Head of caudate nucleus (tissue), 42 donors: ENCODE measurements around the gene COLEC11.
A peak's percentile ranks its signal among the peaks of the same experiment; 100 is the strongest.
"Not testable (repeated sequence)": the region's sequence is repeated elsewhere in the genome, so short reads cannot be mapped to it uniquely, and the experiment has no call there.

Experiments used
- DNase-seq, 42 donors: peaks; one replicate each; pipeline versions ENCODE4 v3.0.0 to v3.0.0-alpha.2; 2020 to 2021; ENCODE audit warnings: mixed read lengths in 7 of 42
- intact Hi-C: fragments of 100-400 bp; cut with DNase I; formaldehyde crosslinking; loops from one replicate; pipeline ENCODE4 v1.15.0; 2022

Gene COLEC11

GRCh38 chr2:3594493-3595281, at the start of gene COLEC11:
TSS of gene COLEC11 (plus strand) at chr2:3595112. CDS start at chr2:3604341, 9,229 bp downstream.
- peak in 6 of 42 donors; percentile 8 to 75 (median 32) for DNase-seq
- intact Hi-C loops: no loop called here

- DNase-seq: no peak
- intact Hi-C loops: no loop called here
Measured at GRCh38 chr2:3545788-3546478, 49.0 kb upstream of the COLEC11 start.

GRCh38 chr2:3547915-3548314, 47.0 kb upstream of the COLEC11 start:
- no peak for DNase-seq
- intact Hi-C loops: no loop called here

GRCh38 chr2:3553946-3554345, 41.0 kb upstream of the COLEC11 start:
- intact Hi-C loops: no loop called here
- no peak for DNase-seq

GRCh38 chr2:3557639-3558204, 37.2 kb upstream of the COLEC11 start:
- DNase-seq: no peak
- intact Hi-C loops: loop anchor here (1.0 to 2.0 kb wide), 2 partner anchors 17 to 38 kb away; partner anchors contain the start of genes ADI1 and RPS7

GRCh38 chr2:3558205-3559014, 36.5 kb upstream of the COLEC11 start, which contains the start of gene RNASEH1:
TSS of gene RNASEH1 (minus strand) at chr2:3558333. CDS start at chr2:3558260, 73 bp downstream.
- intact Hi-C loops: loop anchor here (1.0 to 2.0 kb wide), 2 partner anchors 16 to 39 kb away; partner anchors contain the start of genes ADI1 and RPS7

GRCh38 chr2:3563521-3563976, 31.4 kb upstream of the COLEC11 start:
- no peak for DNase-seq
- intact Hi-C loops: no loop called here

More at GRCh38 chr2:3558205-3559014, 36.5 kb upstream of the COLEC11 start, which contains the start of gene RNASEH1:
- peak; percentile 93 to 100 (median 99) for DNase-seq

- intact Hi-C loops: no loop called here
- DNase-seq: no peak
Measured at GRCh38 chr2:3565117-3565516, 29.8 kb upstream of the COLEC11 start.

- no peak for DNase-seq
- intact Hi-C loops: no loop called here
Measured at GRCh38 chr2:3566806-3567205, 28.1 kb upstream of the COLEC11 start.

- DNase-seq, intact Hi-C loops: not testable (repeated sequence)
Measured at GRCh38 chr2:3569656-3570055, 25.3 kb upstream of the COLEC11 start.

- no peak for DNase-seq
- intact Hi-C loops: no loop called here
Measured at GRCh38 chr2:3571284-3571683, 23.6 kb upstream of the COLEC11 start.

- intact Hi-C loops: no loop called here
- DNase-seq: no peak
Measured at GRCh38 chr2:3572620-3573019, 22.3 kb upstream of the COLEC11 start.

GRCh38 chr2:3574155-3574554, 20.8 kb upstream of the COLEC11 start:
- intact Hi-C loops: loop anchor here (2.0 kb wide), 1 partner anchor 15 kb away; the partner anchor contains the start of gene RNASEH1
- no peak for DNase-seq

GRCh38 chr2:3575534-3576262, 19.2 kb upstream of the COLEC11 start:
- peak in 5 of 42 donors; percentile 9 to 38 (median 12) for DNase-seq
- intact Hi-C loops: loop anchor here (2.0 to 5.0 kb wide), 3 partner anchors 17 to 198 kb away; partner anchors contain the start of genes EIPR1, RNASEH1 and TRAPPC12

- DNase-seq: not testable (repeated sequence)
- intact Hi-C loops: loop anchor here (5.0 kb wide), 2 partner anchors 76 to 199 kb away; partner anchors contain the start of genes EIPR1 and TRAPPC12
Measured at GRCh38 chr2:3576263-3576630, 18.7 kb upstream of the COLEC11 start.

- DNase-seq: no peak
- intact Hi-C loops: loop anchor here (5.0 kb wide), 2 partner anchors 73 to 202 kb away; partner anchors contain the start of genes EIPR1 and TRAPPC12
Measured at GRCh38 chr2:3578987-3579386, 15.9 kb upstream of the COLEC11 start.

- intact Hi-C loops: no loop called here
- DNase-seq: no peak
Measured at GRCh38 chr2:3580449-3580848, 14.5 kb upstream of the COLEC11 start.
